Liver (tissue), 3 donors: ENCODE data around the gene ZNF862.

ENCODE experiments used
- ATF3 ChIP-seq: IDR thresholded peaks from 2 replicates; pipeline ENCODE4 v1.6.1; 2016; ENCODE audit warnings: antibody characterized with exemption
- CTCF ChIP-seq: fragments of 150-350 bp; IDR thresholded peaks from 2 replicates; pipeline ENCODE4 v1.5.1; 2017; ENCODE audit warnings: improper control_type of control experiment, low read depth, low read length; ENCODE audit not compliant: missing input control
- EGR1 ChIP-seq, 2 donors: IDR thresholded peaks; 2 replicates each; pipeline ENCODE4 v1.6.1; 2016 to 2018; ENCODE audit warnings: antibody characterized with exemption in 2 of 2, low read depth in 2 of 2
- FOXA1 ChIP-seq: IDR thresholded peaks from 2 replicates; pipeline ENCODE4 v1.6.1; 2016; ENCODE audit warnings: antibody characterized with exemption
- GABPA ChIP-seq, 2 donors: IDR thresholded peaks in 1 of 2; conservative IDR thresholded peaks in 1 of 2; 2 replicates each; pipeline ENCODE4 v1.6.1; 2016; ENCODE audit warnings: antibody characterized with exemption in 2 of 2, mild to moderate bottlenecking in 1 of 2, moderate library complexity in 1 of 2
- HNF4A ChIP-seq, 2 donors: conservative IDR thresholded peaks; 2 replicates each; pipeline ENCODE4 v1.6.1; 2016; ENCODE audit warnings: antibody characterized with exemption in 2 of 2, mild to moderate bottlenecking in 2 of 2
- MAX ChIP-seq: IDR thresholded peaks from 2 replicates; pipeline ENCODE4 v1.6.1; 2016; ENCODE audit warnings: antibody characterized with exemption
- RAD21 ChIP-seq, 2 donors: IDR thresholded peaks; 2 replicates each; pipeline ENCODE4 v1.6.1; 2016; ENCODE audit warnings: antibody characterized with exemption in 2 of 2, mild to moderate bottlenecking in 2 of 2
- REST ChIP-seq: IDR thresholded peaks from 2 replicates; pipeline ENCODE4 v1.6.1; 2016; ENCODE audit warnings: antibody characterized with exemption, mild to moderate bottlenecking
- SP1 ChIP-seq: IDR thresholded peaks from 2 replicates; pipeline ENCODE4 v1.6.1; 2018; ENCODE audit warnings: antibody characterized with exemption, mild to moderate bottlenecking
- TAF1 ChIP-seq: conservative IDR thresholded peaks from 2 replicates; pipeline ENCODE4 v1.6.1; 2016; ENCODE audit warnings: antibody characterized with exemption, mild to moderate bottlenecking
- YY1 ChIP-seq: IDR thresholded peaks from 2 replicates; pipeline ENCODE4 v1.6.1; 2016; ENCODE audit warnings: antibody characterized with exemption, mild to moderate bottlenecking
- donor health status: healthy.
- donor health status: healthy.

- TF ChIP-seq ATF3 (no peak), CTCF (no peak), TAF1 (no peak), MAX (no peak), RAD21 (IDR thresholded peaks at IDR 0.05) (no peak), EGR1 (IDR thresholded peaks at IDR 0.05; ENCODE audit: low read depth in 2 of 2) (no peak), REST (no peak), YY1 (no peak), GABPA (IDR thresholded peaks at IDR 0.05 in 1 of 2, conservative IDR thresholded peaks at IDR 0.05 in 1 of 2) (no peak), HNF4A (conservative IDR thresholded peaks at IDR 0.05) (no peak), SP1 (no peak), FOXA1 (no peak)
Measured at GRCh38 chr7:149856583-149856982, 18.4 kb downstream of the ZNF862 start.
